AG04449 (cell line): Measurements from ENCODE around the gene JAKMIP1.

ENCODE experiments used
- CTCF ChIA-PET: fragments of 350-600 bp; formaldehyde crosslinking; extraction: SDS; loops from one replicate; lab custom pipeline; 2021; ENCODE audit warnings: antibody characterized with exemption; lab: Yijun Ruan, JAX
- POLR2A ChIA-PET: fragments of 400-600, 350-600 bp; formaldehyde crosslinking; extraction: SDS; loops from one replicate; lab custom pipeline; 2020; ENCODE audit warnings: antibody characterized with exemption, inconsistent platforms; lab: Yijun Ruan, JAX
- DNase-seq: peaks from one replicate; pipeline ENCODE4 v3.0.0-alpha.2; 2010; ENCODE audit warnings: low read depth, low spot score
- H3K4me3 ChIP-seq: 2 replicates; pipeline ENCODE4 v1.5.1; 2011; ENCODE audit warnings: low read depth, mild to moderate bottlenecking, control low read depth, low read length
- TF ChIP-seq, protein P1 (sequence below): IDR thresholded peaks from one replicate; pipeline ENCODE4 v1.5.1; 2011; ENCODE audit warnings: mild to moderate bottlenecking, moderate library complexity, low read length, control low read depth, inconsistent platforms; ENCODE audit not compliant: insufficient read depth; ENCODE audit errors: missing control alignments

JAKMIP1 gene

DNA sequence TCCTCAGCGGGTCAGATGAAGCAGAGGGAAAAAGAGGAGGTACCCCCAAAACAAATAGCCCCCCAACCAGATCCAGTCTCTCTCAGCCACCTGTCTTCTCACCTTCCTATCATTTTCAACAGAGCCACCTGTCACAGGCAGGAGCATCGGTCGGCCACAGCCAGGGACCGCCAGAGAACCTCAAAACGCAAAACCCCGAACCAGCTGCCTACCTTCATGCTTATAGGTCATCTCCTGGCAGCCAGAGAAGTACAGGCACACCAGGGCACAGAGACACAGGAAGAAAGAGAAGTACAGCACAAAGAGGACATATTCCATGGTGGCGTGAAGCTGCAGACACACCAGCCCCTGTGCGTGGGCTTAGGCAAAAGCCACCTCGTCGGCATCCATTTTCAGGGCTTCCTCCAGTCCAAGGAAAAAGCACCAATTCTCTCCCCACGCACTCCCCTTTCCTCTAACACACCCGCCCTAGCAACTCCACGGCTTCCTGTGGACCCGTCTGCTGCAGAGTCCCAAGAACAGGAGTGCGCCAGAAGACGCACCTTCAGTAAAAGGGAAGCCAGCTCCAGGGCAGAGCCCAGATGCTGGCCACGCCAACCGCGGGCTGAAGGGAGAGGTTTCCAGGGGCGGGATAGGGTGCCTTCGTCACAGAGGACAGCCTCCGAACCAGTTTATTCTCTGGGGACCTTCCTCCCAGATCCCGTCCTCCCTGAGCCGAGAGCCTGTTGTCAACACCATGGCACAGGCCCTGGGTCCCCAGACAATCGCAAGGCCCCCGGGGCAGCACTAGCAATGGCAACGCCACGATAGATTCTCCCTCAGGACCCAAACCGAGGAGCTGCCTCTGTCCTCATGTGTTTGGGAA, 130.3 kb downstream of the JAKMIP1 start:
- POLR2A ChIA-PET, result no interaction called here
- DNase-seq, result no peak
- TF ChIP-seq, protein P1, sequence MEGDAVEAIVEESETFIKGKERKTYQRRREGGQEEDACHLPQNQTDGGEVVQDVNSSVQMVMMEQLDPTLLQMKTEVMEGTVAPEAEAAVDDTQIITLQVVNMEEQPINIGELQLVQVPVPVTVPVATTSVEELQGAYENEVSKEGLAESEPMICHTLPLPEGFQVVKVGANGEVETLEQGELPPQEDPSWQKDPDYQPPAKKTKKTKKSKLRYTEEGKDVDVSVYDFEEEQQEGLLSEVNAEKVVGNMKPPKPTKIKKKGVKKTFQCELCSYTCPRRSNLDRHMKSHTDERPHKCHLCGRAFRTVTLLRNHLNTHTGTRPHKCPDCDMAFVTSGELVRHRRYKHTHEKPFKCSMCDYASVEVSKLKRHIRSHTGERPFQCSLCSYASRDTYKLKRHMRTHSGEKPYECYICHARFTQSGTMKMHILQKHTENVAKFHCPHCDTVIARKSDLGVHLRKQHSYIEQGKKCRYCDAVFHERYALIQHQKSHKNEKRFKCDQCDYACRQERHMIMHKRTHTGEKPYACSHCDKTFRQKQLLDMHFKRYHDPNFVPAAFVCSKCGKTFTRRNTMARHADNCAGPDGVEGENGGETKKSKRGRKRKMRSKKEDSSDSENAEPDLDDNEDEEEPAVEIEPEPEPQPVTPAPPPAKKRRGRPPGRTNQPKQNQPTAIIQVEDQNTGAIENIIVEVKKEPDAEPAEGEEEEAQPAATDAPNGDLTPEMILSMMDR, result no peak
- H3K4me3 ChIP-seq, result no peak overlapping the region
- CTCF ChIA-PET, result no interaction called here

DNA sequence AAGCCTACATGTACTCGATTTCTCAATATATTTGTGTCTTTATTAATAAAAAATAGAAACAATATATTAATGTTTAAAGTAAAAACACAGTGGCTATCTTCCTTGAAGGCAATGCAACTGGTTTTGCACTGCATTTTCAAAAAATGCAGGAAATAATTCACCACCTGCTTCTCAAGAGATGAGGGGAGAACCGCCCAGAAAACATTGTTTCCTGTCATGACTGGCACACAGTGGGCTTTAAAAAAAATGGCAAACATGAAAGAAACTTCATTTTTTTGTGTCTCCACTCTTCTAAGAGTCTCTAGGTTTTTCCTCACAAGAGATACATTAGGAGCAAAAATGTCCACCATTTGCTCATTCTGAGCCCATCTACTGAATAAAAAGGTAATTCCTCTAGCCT, 131.4 kb downstream of the JAKMIP1 start:
- POLR2A ChIA-PET, result no interaction called here
- no peak overlapping the region for H3K4me3 ChIP-seq
- TF ChIP-seq, protein P1, result no peak
- CTCF ChIA-PET, result no interaction called here
- DNase-seq, result no peak

DNA sequence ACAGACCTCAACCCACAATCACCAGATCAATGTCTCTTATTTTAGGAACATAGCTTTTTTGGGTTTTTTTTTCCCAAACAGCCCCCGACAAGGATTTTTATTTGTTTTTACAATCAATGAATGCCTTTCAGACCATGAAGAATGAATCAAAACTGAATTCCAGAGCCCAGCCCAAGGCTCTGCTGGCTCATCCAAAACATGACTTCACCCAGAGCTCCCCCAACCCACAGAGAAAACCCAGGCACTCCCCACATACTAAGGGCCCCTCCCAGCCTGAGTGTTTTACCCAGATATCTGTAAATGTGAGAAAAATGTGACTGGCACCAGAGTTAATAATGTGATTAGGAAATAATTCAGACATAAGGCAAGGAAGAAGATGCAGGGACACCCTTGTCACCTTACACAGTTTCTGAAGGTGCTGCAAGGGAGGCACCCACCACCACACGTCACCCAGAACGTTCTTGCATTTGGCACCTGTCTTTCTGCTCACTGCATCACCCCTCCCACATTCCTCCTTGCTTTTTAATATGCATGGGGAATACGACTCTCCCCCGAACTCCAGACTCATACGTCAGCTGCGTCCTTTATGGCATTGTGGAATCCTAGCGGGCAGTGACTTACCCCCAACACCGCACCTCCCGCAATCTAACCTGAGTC, 134.3 kb downstream of the JAKMIP1 start:
- H3K4me3 ChIP-seq, result no peak overlapping the region
- no peak for DNase-seq
- TF ChIP-seq, protein P1, result no peak
- CTCF ChIA-PET, result no interaction called here
- POLR2A ChIA-PET, result no interaction called here

DNA sequence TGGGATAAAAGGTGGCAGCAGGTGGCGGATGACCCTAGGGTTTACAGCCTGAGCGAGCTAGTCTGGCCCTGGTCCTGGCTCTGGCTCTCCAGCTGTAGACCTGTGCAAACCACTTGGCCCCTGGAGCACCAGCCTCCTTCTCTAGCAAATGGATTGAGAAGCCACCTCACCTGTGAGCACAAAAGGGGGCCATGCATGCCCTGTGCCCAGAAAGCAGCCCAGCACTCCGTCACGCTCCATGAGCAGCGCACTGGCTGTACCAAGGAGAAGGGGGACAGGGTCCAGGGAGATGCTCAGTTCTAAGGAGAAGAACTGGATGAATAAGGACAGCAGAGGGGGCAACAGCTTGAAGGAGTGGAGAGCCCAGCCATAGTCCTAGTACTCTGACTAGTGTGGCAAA, 135.2 kb downstream of the JAKMIP1 start:
- H3K4me3 ChIP-seq, result no peak overlapping the region
- DNase-seq, result no peak
- POLR2A ChIA-PET, result no interaction called here
- CTCF ChIA-PET, result no interaction called here
- TF ChIP-seq, protein P1, result no peak

DNA sequence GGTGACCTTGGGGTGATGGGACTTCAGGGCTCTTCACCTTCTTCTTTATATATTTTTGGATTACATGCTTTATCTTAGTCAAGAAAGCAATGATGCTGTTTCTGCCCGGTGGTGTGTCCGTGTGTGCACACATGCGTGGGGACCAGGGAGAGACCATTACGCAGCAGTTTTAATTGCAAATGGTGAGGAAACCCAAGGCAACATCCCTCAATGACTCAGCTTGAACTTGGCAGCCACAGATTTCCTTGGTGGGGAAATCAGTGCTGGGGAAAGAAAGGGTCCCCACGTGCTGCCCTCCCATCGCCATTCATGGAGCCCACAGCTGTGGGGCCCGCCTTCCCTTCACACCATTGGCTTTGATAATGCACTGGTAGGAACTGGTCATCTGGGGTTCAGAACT, 136.0 kb downstream of the JAKMIP1 start:
- no peak overlapping the region for H3K4me3 ChIP-seq
- TF ChIP-seq, protein P1, result no peak
- CTCF ChIA-PET, result no interaction called here
- POLR2A ChIA-PET, result no interaction called here
- no peak for DNase-seq

DNA sequence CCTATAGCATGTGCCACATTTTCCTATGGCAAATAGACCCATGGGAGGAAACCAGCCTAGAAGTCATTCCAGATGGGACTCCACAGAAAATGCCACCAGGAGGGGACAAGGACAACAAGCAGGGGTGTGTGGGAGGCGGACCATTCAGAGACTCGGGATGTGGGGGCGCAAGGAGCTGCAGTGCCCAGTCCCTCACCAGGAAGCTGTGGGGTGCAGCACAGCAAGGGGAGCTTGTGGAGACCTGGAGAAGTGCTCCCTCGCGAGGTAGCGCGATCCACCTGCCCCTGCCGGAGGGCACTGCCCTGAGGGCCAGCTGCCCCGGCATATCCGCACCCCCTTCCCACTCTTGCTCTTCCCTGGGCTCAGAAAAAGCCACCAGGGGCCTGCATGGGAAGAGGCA, 136.7 kb downstream of the JAKMIP1 start:
- ChIA-PET POLR2A (no interaction called here), CTCF (no interaction called here)
- no peak overlapping the region for H3K4me3 ChIP-seq
- DNase-seq, result no peak
- TF ChIP-seq, protein P1, result no peak
